Measurements from ENCODE around the gene WDR76. TPM values are rescaled to one million over a fixed set of nuclear protein-coding genes. Genes with fewer than 3 reads are reported as not detected.

Gene WDR76
- 15.1 and 17.7 TPM in 2 replicates for total RNA-seq

GRCh38 chr15:43826508-43827341, at the start of gene WDR76:
Gene WDR76, plus strand, starts transcription at chr15:43827002. Its CDS starts 31 bp downstream, at chr15:43827033.
- peak; percentile 88 for DNase-seq (ENCODE audit: low read depth)
- no peak for TF ChIP-seq CTCF (IDR thresholded peaks at IDR 0.05; ENCODE audit: insufficient read depth, low read depth, low read length)
- peak within 1 kb of the TSS; percentile 73 for H3K4me3 ChIP-seq (ENCODE audit: low read depth, low read length)

DNA sequence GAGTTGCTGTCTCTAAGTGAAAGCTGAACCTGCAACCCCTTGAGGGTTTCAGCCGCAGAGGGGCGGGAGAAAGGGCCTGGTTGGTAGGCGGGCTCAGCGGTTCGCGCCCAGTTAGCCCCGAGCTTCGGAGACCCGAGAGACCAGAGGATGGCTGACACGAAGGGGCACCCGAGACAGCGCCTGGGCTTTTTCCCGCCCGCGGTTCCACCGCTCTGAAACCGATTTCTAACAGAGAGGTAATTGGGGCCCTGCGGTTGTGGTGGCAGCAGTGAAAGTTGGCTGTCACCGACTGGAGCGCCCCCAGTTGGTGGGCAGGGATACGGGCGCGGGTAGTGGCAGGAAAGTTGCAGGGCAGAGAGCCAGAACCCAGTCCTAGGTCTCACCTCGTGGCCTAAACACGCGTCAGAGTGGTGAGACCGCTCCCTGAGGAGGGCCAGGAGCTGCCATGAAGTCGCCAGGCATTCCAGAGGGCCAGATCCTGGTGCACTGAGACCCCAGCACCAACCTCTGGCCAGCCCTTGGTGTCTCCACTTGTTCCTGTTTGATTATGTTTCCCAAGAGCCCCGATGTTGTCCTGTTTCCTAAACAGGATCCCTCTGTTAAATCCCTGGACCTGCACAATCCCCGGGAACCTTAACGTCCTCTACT, 49.4 kb upstream of the WDR76 start:
- peak overlapping the region; percentile 74 for H3K4me3 ChIP-seq (ENCODE audit: low read depth, low read length)
- DNase-seq (ENCODE audit: low read depth), result peak; percentile 78
- peak; percentile 64 for TF ChIP-seq CTCF (IDR thresholded peaks at IDR 0.05; ENCODE audit: insufficient read depth, low read depth, low read length)

- H3K4me3 ChIP-seq (ENCODE audit: low read depth, low read length), result no peak overlapping the region
- TF ChIP-seq CTCF (IDR thresholded peaks at IDR 0.05; ENCODE audit: insufficient read depth, low read depth, low read length), result no peak
- no peak for DNase-seq (ENCODE audit: low read depth)
Measured at GRCh38 chr15:43779016-43779415, 47.8 kb upstream of the WDR76 start.

GRCh38 chr15:43789409-43789808, 37.4 kb upstream of the WDR76 start:
- no peak for DNase-seq (ENCODE audit: low read depth)
- TF ChIP-seq CTCF (IDR thresholded peaks at IDR 0.05; ENCODE audit: insufficient read depth, low read depth, low read length), result no peak
- H3K4me3 ChIP-seq (ENCODE audit: low read depth, low read length), result no peak overlapping the region

GRCh38 chr15:43791993-43792760, 34.6 kb upstream of the WDR76 start, which contains the start of gene SERF2:
Gene SERF2, plus strand, starts transcription at chr15:43792320. Its CDS starts 57 bp downstream, at chr15:43792377.
- DNase-seq (ENCODE audit: low read depth), result peak; percentile 100

More at GRCh38 chr15:43791993-43792760, 34.6 kb upstream of the WDR76 start, which contains the start of gene SERF2:
- TF ChIP-seq CTCF (IDR thresholded peaks at IDR 0.05; ENCODE audit: insufficient read depth, low read depth, low read length), result no peak
- peak within 1 kb of the TSS; percentile 94 for H3K4me3 ChIP-seq (ENCODE audit: low read depth, low read length)

Data from fibroblast of villous mesenchyme (primary cell).